Stomach (tissue), 4 donors: ENCODE data around the gene NKX6-2.

ENCODE experiments used
- POLR2A ChIP-seq, 4 donors: fragments of 450-650 bp; IDR thresholded peaks; one replicate each; pipeline ENCODE4 v1.6.1; 2016; ENCODE audit warnings: antibody characterized with exemption in 4 of 4, control low read depth in 2 of 4, mild to moderate bottlenecking in 1 of 4, moderate library complexity in 1 of 4
- TF ChIP-seq, protein P1 (sequence below), 7 experiments: fragments of 450-650 bp in 4 of 7; fragments of 200-600 bp in 3 of 7; sonication (generic) in 3 of 7; IDR thresholded peaks; one replicate each; pipeline ENCODE4 v1.5.1; 2016 to 2019; ENCODE audit warnings: antibody characterized with exemption in 7 of 7, control low read depth in 2 of 7, mild to moderate bottlenecking in 1 of 7

DNA sequence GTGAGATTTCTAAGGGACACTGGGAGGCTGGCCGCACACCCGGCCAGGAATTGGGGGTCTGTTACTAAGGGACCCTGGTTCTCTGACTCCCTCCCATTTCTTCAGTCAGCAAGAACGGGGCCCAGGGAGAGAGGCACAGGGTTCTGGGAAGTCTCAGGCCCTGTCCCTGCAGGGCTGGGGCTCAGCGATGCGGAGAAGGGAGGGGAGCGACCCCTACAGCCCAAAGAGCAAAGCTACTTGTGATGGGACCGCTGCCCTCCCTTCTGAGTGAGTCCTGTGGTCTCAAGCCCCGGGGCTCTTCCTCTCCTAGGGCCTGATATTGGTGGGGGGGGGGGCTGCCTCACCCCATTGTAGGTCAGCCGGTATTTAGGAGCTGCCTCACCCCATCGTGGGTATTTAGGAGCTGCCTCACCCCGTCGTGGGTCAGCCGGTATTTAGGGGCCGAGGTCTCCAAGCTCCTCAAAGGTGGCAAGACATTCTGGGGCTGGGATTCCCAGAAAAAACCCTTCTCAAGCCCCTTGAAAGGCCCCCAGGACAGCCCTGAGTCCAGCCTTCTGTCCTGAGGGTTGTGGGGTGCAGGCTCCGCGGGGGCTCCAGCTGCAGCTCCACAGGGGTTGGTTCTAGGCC, 16.9 kb upstream of the NKX6-2 start:
- TF ChIP-seq, protein P1, sequence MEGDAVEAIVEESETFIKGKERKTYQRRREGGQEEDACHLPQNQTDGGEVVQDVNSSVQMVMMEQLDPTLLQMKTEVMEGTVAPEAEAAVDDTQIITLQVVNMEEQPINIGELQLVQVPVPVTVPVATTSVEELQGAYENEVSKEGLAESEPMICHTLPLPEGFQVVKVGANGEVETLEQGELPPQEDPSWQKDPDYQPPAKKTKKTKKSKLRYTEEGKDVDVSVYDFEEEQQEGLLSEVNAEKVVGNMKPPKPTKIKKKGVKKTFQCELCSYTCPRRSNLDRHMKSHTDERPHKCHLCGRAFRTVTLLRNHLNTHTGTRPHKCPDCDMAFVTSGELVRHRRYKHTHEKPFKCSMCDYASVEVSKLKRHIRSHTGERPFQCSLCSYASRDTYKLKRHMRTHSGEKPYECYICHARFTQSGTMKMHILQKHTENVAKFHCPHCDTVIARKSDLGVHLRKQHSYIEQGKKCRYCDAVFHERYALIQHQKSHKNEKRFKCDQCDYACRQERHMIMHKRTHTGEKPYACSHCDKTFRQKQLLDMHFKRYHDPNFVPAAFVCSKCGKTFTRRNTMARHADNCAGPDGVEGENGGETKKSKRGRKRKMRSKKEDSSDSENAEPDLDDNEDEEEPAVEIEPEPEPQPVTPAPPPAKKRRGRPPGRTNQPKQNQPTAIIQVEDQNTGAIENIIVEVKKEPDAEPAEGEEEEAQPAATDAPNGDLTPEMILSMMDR (IDR thresholded peaks at IDR 0.05), result no peak
- TF ChIP-seq POLR2A (IDR thresholded peaks at IDR 0.05), result no peak
